PFSK-1 (cell line): Measurements from ENCODE around the gene GRIK1.

Source experiments
- FOXP2 ChIP-seq: optimal IDR thresholded peaks from 2 replicates; pipeline ENCODE3; 2011; ENCODE audit warnings: borderline replicate concordance, control low read depth, inconsistent platforms; ENCODE audit not compliant: insufficient read depth; ENCODE audit errors: extremely low read length, extremely low read depth
- POLR2AphosphoS5 ChIP-seq: IDR thresholded peaks from 2 replicates; pipeline ENCODE4 v1.6.1; 2012; ENCODE audit warnings: low read depth, mild to moderate bottlenecking, control low read depth, low read length, moderate library complexity
- SIN3A ChIP-seq: IDR thresholded peaks from 2 replicates; pipeline ENCODE4 v1.6.1; 2012; ENCODE audit warnings: mild to moderate bottlenecking, low read length, moderate library complexity, borderline replicate concordance; ENCODE audit not compliant: insufficient read depth
- TAF1 ChIP-seq: IDR thresholded peaks from 2 replicates; pipeline ENCODE4 v1.6.1; 2012; ENCODE audit warnings: low read length, control low read depth, borderline replicate concordance; ENCODE audit not compliant: insufficient read depth
- TF ChIP-seq, protein P1 (sequence below), 2 experiments: IDR thresholded peaks; 2 replicates each; pipeline versions ENCODE4 v1.6.1 to v1.8.0; 2011 to 2012; ENCODE audit warnings: low read depth in 2 of 2, low read length in 2 of 2, control low read depth in 1 of 2, inconsistent platforms in 1 of 2, mild to moderate bottlenecking in 1 of 2, moderate library complexity in 1 of 2; ENCODE audit not compliant: insufficient read depth in 1 of 2

Gene GRIK1

DNA sequence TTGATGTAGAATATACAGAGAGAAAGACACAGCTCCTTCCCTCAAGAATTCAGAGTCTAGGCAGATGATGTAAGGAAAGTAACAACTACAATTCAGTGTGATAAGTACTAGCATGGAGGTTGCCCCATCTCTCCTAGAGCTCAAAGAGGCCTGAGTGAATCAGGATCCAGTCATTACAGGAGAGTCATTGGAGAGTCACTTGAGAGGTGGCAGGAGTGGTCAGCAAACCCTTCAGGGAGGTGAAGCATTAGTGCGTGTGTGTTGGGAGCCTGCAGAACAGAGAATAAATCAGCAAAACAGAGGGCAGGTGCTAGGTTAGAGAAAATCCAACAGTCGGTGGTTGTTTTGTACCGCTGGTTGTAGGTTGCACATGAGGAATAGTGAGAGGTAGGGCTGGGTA lies 46.1 kb downstream of the GRIK1 start:
- TF ChIP-seq POLR2AphosphoS5, result no peak
- no peak for TF ChIP-seq SIN3A
- TF ChIP-seq, protein P1, sequence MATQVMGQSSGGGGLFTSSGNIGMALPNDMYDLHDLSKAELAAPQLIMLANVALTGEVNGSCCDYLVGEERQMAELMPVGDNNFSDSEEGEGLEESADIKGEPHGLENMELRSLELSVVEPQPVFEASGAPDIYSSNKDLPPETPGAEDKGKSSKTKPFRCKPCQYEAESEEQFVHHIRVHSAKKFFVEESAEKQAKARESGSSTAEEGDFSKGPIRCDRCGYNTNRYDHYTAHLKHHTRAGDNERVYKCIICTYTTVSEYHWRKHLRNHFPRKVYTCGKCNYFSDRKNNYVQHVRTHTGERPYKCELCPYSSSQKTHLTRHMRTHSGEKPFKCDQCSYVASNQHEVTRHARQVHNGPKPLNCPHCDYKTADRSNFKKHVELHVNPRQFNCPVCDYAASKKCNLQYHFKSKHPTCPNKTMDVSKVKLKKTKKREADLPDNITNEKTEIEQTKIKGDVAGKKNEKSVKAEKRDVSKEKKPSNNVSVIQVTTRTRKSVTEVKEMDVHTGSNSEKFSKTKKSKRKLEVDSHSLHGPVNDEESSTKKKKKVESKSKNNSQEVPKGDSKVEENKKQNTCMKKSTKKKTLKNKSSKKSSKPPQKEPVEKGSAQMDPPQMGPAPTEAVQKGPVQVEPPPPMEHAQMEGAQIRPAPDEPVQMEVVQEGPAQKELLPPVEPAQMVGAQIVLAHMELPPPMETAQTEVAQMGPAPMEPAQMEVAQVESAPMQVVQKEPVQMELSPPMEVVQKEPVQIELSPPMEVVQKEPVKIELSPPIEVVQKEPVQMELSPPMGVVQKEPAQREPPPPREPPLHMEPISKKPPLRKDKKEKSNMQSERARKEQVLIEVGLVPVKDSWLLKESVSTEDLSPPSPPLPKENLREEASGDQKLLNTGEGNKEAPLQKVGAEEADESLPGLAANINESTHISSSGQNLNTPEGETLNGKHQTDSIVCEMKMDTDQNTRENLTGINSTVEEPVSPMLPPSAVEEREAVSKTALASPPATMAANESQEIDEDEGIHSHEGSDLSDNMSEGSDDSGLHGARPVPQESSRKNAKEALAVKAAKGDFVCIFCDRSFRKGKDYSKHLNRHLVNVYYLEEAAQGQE (IDR thresholded peaks at IDR 0.05; ENCODE audit: insufficient read depth in 1 of 2, low read depth in 2 of 2, low read length in 2 of 2), result no peak
- no peak for TF ChIP-seq TAF1
- TF ChIP-seq FOXP2, result no peak

GRCh38 chr21:29892379-29892778 lies 47.4 kb downstream of the GRIK1 start:
- TF ChIP-seq FOXP2 (no peak), TAF1 (no peak), SIN3A (no peak), POLR2AphosphoS5 (no peak)
- TF ChIP-seq, protein P1 (IDR thresholded peaks at IDR 0.05; ENCODE audit: insufficient read depth in 1 of 2, low read depth in 2 of 2, low read length in 2 of 2), result no peak

DNA sequence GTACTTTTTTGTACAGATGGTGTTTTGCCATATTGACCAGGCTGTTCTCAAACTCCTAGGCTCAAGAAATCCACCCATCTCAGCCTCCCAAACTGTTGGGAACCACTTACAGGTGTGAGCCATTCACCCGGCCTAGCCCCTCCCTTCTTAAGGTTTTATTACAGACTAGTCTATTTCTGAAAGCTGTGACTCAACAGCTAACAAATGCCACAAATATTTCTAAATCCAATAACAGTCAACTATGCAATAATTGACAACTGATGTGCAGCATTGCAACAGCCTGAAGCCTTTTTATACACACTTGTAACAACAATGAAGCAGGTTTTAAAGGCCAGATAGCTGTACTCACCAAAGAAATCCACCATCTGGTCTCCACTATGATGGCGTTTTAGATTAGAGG lies 51.4 kb downstream of the GRIK1 start:
- TF ChIP-seq FOXP2, result no peak
- no peak for TF ChIP-seq TAF1
- TF ChIP-seq SIN3A, result no peak
- TF ChIP-seq POLR2AphosphoS5, result no peak
- TF ChIP-seq, protein P1 (IDR thresholded peaks at IDR 0.05; ENCODE audit: insufficient read depth in 1 of 2, low read depth in 2 of 2, low read length in 2 of 2), result no peak

DNA sequence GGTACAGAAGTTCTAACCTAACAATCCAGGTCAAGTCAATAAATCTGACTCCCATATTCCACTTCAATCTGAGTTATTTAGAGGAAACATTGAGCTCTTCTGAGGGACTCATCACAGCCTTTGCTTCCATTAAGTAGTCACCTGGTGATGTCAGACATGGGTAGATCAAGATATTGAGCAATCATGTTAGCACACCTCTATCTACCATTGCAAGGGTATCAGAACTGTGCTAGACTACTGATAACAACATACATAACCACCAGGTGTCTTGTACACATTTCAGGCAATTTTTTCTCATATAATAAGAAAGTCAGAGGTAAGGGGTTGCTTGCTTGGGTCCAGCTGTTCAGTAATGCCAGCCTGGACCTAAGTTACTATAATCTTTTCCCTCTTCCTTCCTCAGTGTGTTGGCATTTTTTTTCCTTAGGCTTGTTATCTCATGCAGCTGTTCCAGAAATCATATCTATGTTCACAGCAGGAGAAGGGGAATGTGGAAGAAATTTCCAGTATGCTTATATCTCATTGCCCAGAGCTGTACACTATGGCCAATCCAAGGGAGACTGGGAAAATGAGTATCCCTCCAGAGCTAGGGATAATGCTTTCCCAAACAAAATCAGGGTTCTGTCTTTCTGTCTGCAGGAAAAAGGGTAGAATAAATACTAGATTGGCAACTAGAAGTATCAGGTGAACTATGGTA lies 52.3 kb downstream of the GRIK1 start:
- no peak for TF ChIP-seq POLR2AphosphoS5
- TF ChIP-seq TAF1, result no peak
- TF ChIP-seq FOXP2, result no peak

GRCh38 chr21:29885491-29885890 lies 54.3 kb downstream of the GRIK1 start:
- no peak for TF ChIP-seq FOXP2
- no peak for TF ChIP-seq SIN3A
- TF ChIP-seq TAF1, result no peak

DNA sequence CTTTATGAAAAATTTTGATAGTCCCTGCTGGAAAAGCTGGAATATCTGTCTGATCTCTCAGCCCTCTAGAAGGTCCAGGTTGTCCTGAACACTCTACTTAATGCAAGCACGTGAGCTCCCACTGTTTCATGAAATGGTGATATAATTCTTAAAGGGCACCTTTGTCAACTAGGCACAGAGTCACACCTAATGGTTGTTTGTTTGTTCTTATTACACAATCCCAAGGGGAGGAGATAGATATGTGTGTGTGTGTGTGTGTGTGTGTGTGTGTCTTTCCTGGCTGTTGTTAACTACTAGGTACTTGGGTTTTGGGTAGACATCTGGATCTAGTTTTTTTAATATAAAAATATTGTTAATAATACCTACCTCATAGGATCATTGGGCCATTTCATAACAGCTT lies 63.9 kb downstream of the GRIK1 start:
- no peak for TF ChIP-seq SIN3A
- no peak for TF ChIP-seq FOXP2
- TF ChIP-seq, protein P1 (IDR thresholded peaks at IDR 0.05; ENCODE audit: insufficient read depth in 1 of 2, low read depth in 2 of 2, low read length in 2 of 2), result no peak
